ENCODE measurements around the gene SYCE3. TPM values are rescaled to one million over a fixed set of nuclear protein-coding genes. Genes with fewer than 3 reads are reported as not detected.

The SYCE3 gene
- total and polyA plus RNA-seq, 4 experiments from 2014 or later = 0.83 TPM; not detected in 3

DNA sequence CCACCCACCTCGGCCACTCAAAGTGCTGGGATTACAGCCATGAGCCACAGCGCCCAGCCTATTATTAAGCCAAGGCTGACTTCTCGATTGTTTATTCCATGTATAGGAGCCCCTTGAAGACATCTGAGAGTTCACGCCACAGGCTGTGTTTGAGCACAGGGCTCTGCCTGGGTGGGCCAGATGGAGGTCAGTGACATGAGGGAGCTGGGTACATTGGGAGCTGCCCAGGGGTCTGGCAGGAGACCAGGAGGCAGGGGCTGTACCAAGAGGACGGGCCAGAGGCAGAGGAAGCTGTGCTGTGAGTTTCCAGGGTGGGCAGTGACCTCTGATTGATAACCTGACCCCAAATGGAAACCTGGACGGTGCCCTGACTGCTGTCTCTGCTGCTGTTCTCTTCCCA is 60.6 kb downstream of the SYCE3 start:
- H3K27me3 Mint-ChIP-seq = no peaks in the 10 kb centered on the region
- ChIA-PET POLR2A (ENCODE audit: partially characterized antibody) (interaction anchor here (1.9 to 3.2 kb wide), 3 partner anchors 23 to 119 kb away, joined by 5 to 11 read pairs (median 7); partner anchors contain the start of gene SCO2), CTCF (ENCODE audit: partially characterized antibody) (no interaction called here)
- Histone ChIP-seq H3K9me3 (ENCODE audit: control insufficient read depth in 1 of 2, low read length in 2 of 2) (no peaks in the 10 kb centered on the region), H3K4me3 (ENCODE audit: low read length in 2 of 2) (no peak overlapping the region), H3K27ac (ENCODE audit: low read depth, low read length) (no peak overlapping the region), H3K27me3 (ENCODE audit: insufficient read depth, low read length) (no peaks in the 10 kb centered on the region), H3K36me3 (ENCODE audit: insufficient read depth, low read length) (peaks cover 22% of the 10 kb centered on the region), H3K4me1 (ENCODE audit: insufficient read depth, low read length) (peaks cover 17% of the 10 kb centered on the region)
- intact Hi-C loops (cut with micrococcal nuclease) = no loop called here
- no peaks in the 10 kb centered on the region for H3K9me3 Mint-ChIP-seq
- no peak for DNase-seq
- peaks cover 0 to 6% of the 10 kb centered on the region in 2 donors for H3K36me3 Mint-ChIP-seq
- H3K27ac Mint-ChIP-seq = no peak overlapping the region
- H3K4me3 Mint-ChIP-seq = no peak overlapping the region
- H3K4me1 Mint-ChIP-seq = peaks cover under 1 to 7% (median 4%) of the 10 kb centered on the region in 4 donors

Other genes with a start within 250 kb of the SYCE3 start
- 1 to 10 TPM; 1.5 to 2.4 TPM for gene DENND6B, start 235.9 kb downstream of the SYCE3 start, total RNA-seq
- under 1 TPM; 0.22 to 0.36 TPM for gene DENND6B, start 235.9 kb downstream of the SYCE3 start, polyA plus RNA-seq
- 10 to 100 TPM; 80.1 to 91.2 TPM for gene PPP6R2, start 219.6 kb downstream of the SYCE3 start, total RNA-seq
- gene PPP6R2, start 219.6 kb downstream of the SYCE3 start, polyA plus RNA-seq = 10 to 100 TPM; 13.3 to 27.7 TPM
- gene SBF1, start 87.9 kb downstream of the SYCE3 start, total RNA-seq = 100 to 1,000 TPM; 217 to 221 TPM
- gene SBF1, start 87.9 kb downstream of the SYCE3 start, polyA plus RNA-seq = 10 to 100 TPM; 13.2 to 42.9 TPM
- gene ADM2, start 81.4 kb downstream of the SYCE3 start, total RNA-seq = 1 to 10 TPM; 4.4 to 4.5 TPM
- under 1 TPM; 0.07 to 0.48 TPM for gene ADM2, start 81.4 kb downstream of the SYCE3 start, polyA plus RNA-seq
- not detected for gene MIOX, start 76.1 kb downstream of the SYCE3 start, total RNA-seq
- gene MIOX, start 76.1 kb downstream of the SYCE3 start, polyA plus RNA-seq = not detected
- gene LMF2, start 55.2 kb downstream of the SYCE3 start, total RNA-seq = 100 to 1,000 TPM; 152 to 155 TPM
- 10 to 100 TPM; 21.7 to 33.8 TPM for gene LMF2, start 55.2 kb downstream of the SYCE3 start, polyA plus RNA-seq
- 10 to 100 TPM; 81.1 to 81.8 TPM for gene NCAPH2, start 54.7 kb downstream of the SYCE3 start, total RNA-seq
- gene NCAPH2, start 54.7 kb downstream of the SYCE3 start, polyA plus RNA-seq = 10 to 100 TPM; 36.4 to 36.9 TPM
- gene SCO2, start 37.3 kb downstream of the SYCE3 start, total RNA-seq = not detected
- 1 to 10 TPM; 3.6 to 8.1 TPM for gene SCO2, start 37.3 kb downstream of the SYCE3 start, polyA plus RNA-seq
- gene TYMP, start 32.9 kb downstream of the SYCE3 start, total RNA-seq = 10 to 100 TPM; 15.7 to 18.0 TPM
- 10 to 100 TPM; 22.0 to 30.9 TPM for gene TYMP, start 32.9 kb downstream of the SYCE3 start, polyA plus RNA-seq
- 1 to 10 TPM; 7.0 to 7.5 TPM for gene KLHDC7B, start 17.0 kb downstream of the SYCE3 start, total RNA-seq
- 1 to 10 TPM; 4.3 to 7.5 TPM for gene KLHDC7B, start 17.0 kb downstream of the SYCE3 start, polyA plus RNA-seq
- gene CPT1B, start 15.5 kb upstream of the SYCE3 start, total RNA-seq = 10 to 100 TPM; 68.0 to 70.0 TPM
- 1 to 10 TPM in 1 of 2 donors, not detected in 1; 2.3 TPM for gene CPT1B, start 15.5 kb upstream of the SYCE3 start, polyA plus RNA-seq
- gene CHKB, start 19.9 kb upstream of the SYCE3 start, total RNA-seq = 100 to 1,000 TPM; 178 to 196 TPM
- gene CHKB, start 19.9 kb upstream of the SYCE3 start, polyA plus RNA-seq = 10 to 100 TPM; 30.7 to 40.3 TPM
- under 1 TPM; 0.22 to 0.49 TPM for gene MAPK8IP2, start 37.9 kb upstream of the SYCE3 start, total RNA-seq
- not detected for gene MAPK8IP2, start 37.9 kb upstream of the SYCE3 start, polyA plus RNA-seq
- 10 to 100 TPM; 83.2 to 86.8 TPM for gene ARSA, start 65.2 kb upstream of the SYCE3 start, total RNA-seq
- gene ARSA, start 65.2 kb upstream of the SYCE3 start, polyA plus RNA-seq = 10 to 100 TPM in 1 of 2 donors, 1 to 10 TPM in 1; 7.8 to 13.0 TPM
- gene SHANK3, start 109.9 kb upstream of the SYCE3 start, total RNA-seq = not detected
- not detected for gene SHANK3, start 109.9 kb upstream of the SYCE3 start, polyA plus RNA-seq
- not detected for gene ACR, start 175.3 kb upstream of the SYCE3 start, total RNA-seq
- gene ACR, start 175.3 kb upstream of the SYCE3 start, polyA plus RNA-seq = not detected
- gene RABL2B, start 220.7 kb upstream of the SYCE3 start, total RNA-seq = 10 to 100 TPM; 76.1 to 84.5 TPM
- 10 to 100 TPM; 27.7 to 30.0 TPM for gene RABL2B, start 220.7 kb upstream of the SYCE3 start, polyA plus RNA-seq